Upper lobe of left lung (tissue), 6 donors: ENCODE data around the gene LPAR4. TPM values are rescaled to one million over a fixed set of nuclear protein-coding genes. Genes with fewer than 3 reads are reported as not detected.

Experiments
- ATAC-seq, 2 donors: fragments of 200-7000 bp; cut with Tn5 transposase; one replicate each; pipeline ENCODE4 v1.9.1; 2022; ENCODE audit warnings: mild to moderate bottlenecking in 2 of 2, moderate library complexity in 2 of 2; ENCODE audit not compliant: low FRiP score in 2 of 2
- DNase-seq, 2 donors: peaks; one replicate each; pipeline ENCODE4 v3.0.0-alpha.2; 2019 to 2020
- H3K27ac ChIP-seq, 4 donors: fragments of 200-600 bp; sonication (generic); one replicate each; pipeline ENCODE4 v1.5.1; 2016 to 2019
- H3K27me3 ChIP-seq, 4 donors: fragments of 200-600 bp; sonication (generic); one replicate each; pipeline ENCODE4 v1.5.1; 2017 to 2019
- H3K36me3 ChIP-seq, 4 donors: fragments of 200-600 bp; sonication (generic); one replicate each; pipeline ENCODE4 v1.5.1; 2016 to 2019
- H3K4me1 ChIP-seq, 4 donors: fragments of 200-600 bp; sonication (generic); one replicate each; pipeline ENCODE4 v1.5.1; 2018 to 2019
- H3K4me3 ChIP-seq, 4 donors: fragments of 200-600 bp; sonication (generic); one replicate each; pipeline ENCODE4 v1.5.1; 2017 to 2019; ENCODE audit warnings: mild to moderate bottlenecking in 2 of 4, moderate library complexity in 1 of 4
- H3K9me3 ChIP-seq, 4 donors: fragments of 200-600 bp; sonication (generic); one replicate each; pipeline ENCODE4 v1.5.1; 2018 to 2019
- EP300 ChIP-seq, 4 donors: sonication (generic); formaldehyde crosslinking; IDR thresholded peaks; one replicate each; pipeline ENCODE4 v1.5.1; 2017; ENCODE audit warnings: antibody characterized with exemption in 4 of 4, control low read depth in 2 of 4
- POLR2A ChIP-seq, 4 donors: fragments of 450-650 bp; IDR thresholded peaks; one replicate each; pipeline ENCODE4 v1.5.1; 2016 to 2017; ENCODE audit warnings: antibody characterized with exemption in 4 of 4, mild to moderate bottlenecking in 2 of 4
- POLR2AphosphoS5 ChIP-seq, 2 donors: sonication (generic); formaldehyde crosslinking; IDR thresholded peaks; one replicate each; pipeline ENCODE4 v1.5.1; 2017; ENCODE audit warnings: antibody characterized with exemption in 2 of 2
- WGBS, 2 donors: methylation state at CpG; one replicate each; pipeline ENCODE4 v1.1.5; 2017 to 2018; 5-methylcytosine and 5-hydroxymethylcytosine counted together
- total RNA-seq, 6 donors: library from RNA; depleted of rRNA in 4 of 6; stranded (reverse); fragments of >200 nt in 4 of 6; gene quantifications; one replicate each; pipeline versions ENCODE4 v1.1.0 to v1.2.1, GENCODE V29; 2016 to 2021
- TF ChIP-seq, protein P1 (sequence below), 6 experiments: fragments of 450-650 bp in 4 of 6; fragments of 200-600 bp in 2 of 6; sonication (generic) in 2 of 6; IDR thresholded peaks; one replicate each; pipeline ENCODE4 v1.5.1; 2016 to 2019; ENCODE audit warnings: antibody characterized with exemption in 6 of 6
- donor health status: DM: no; HTN: no; CAD: no; lungs with moderate emphysema.
- donor health status: DM: no; HTN: yes; CAD: no; lungs with severe emphysema.

Gene LPAR4
- total RNA-seq, 6 donors from 2014 or later: 0.10 to 0.14 TPM; not detected in 4

- WGBS, 2 donors: 38 to 90% methylated on average over 2 of the region's 2 CpGs
- no peaks in the 10 kb centered on the region for H3K36me3 ChIP-seq
- H3K27me3 ChIP-seq: no peaks in the 10 kb centered on the region
- ATAC-seq: no peak
- no peaks in the 10 kb centered on the region for H3K4me1 ChIP-seq
- TF ChIP-seq, protein P1, sequence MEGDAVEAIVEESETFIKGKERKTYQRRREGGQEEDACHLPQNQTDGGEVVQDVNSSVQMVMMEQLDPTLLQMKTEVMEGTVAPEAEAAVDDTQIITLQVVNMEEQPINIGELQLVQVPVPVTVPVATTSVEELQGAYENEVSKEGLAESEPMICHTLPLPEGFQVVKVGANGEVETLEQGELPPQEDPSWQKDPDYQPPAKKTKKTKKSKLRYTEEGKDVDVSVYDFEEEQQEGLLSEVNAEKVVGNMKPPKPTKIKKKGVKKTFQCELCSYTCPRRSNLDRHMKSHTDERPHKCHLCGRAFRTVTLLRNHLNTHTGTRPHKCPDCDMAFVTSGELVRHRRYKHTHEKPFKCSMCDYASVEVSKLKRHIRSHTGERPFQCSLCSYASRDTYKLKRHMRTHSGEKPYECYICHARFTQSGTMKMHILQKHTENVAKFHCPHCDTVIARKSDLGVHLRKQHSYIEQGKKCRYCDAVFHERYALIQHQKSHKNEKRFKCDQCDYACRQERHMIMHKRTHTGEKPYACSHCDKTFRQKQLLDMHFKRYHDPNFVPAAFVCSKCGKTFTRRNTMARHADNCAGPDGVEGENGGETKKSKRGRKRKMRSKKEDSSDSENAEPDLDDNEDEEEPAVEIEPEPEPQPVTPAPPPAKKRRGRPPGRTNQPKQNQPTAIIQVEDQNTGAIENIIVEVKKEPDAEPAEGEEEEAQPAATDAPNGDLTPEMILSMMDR (IDR thresholded peaks at IDR 0.05): no peak
- TF ChIP-seq EP300 (IDR thresholded peaks at IDR 0.05) (no peak), POLR2AphosphoS5 (IDR thresholded peaks at IDR 0.05) (no peak), POLR2A (IDR thresholded peaks at IDR 0.05) (no peak)
- no peak overlapping the region for H3K4me3 ChIP-seq
- no peak overlapping the region for H3K27ac ChIP-seq
- no peaks in the 10 kb centered on the region for H3K9me3 ChIP-seq
- DNase-seq: no peak
Measured at GRCh38 chrX:78748846-78749245, 1.3 kb downstream of the LPAR4 start.

GRCh38 chrX:78753571-78753970 is 6.1 kb downstream of the LPAR4 start:
- DNase-seq: no peak
- H3K27me3 ChIP-seq: no peaks in the 10 kb centered on the region
- 64 to 71% methylated on average over 1 to 3 of the region's 3 CpGs for WGBS, 2 donors
- TF ChIP-seq EP300 (IDR thresholded peaks at IDR 0.05): no peak
- TF ChIP-seq, protein P1 (IDR thresholded peaks at IDR 0.05): no peak
- ATAC-seq: no peak
- H3K4me1 ChIP-seq: no peaks in the 10 kb centered on the region
- H3K9me3 ChIP-seq: no peaks in the 10 kb centered on the region
- H3K36me3 ChIP-seq: no peaks in the 10 kb centered on the region
- no peak overlapping the region for H3K4me3 ChIP-seq
- H3K27ac ChIP-seq: no peak overlapping the region

DNA sequence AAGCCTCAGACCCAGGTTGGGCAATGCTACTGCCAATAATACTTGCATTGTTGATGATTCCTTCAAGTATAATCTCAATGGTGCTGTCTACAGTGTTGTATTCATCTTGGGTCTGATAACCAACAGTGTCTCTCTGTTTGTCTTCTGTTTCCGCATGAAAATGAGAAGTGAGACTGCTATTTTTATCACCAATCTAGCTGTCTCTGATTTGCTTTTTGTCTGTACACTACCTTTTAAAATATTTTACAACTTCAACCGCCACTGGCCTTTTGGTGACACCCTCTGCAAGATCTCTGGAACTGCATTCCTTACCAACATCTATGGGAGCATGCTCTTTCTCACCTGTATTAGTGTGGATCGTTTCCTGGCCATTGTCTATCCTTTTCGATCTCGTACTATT is 7.4 kb downstream of the LPAR4 start:
- Histone ChIP-seq H3K36me3 (no peaks in the 10 kb centered on the region), H3K27ac (no peak overlapping the region), H3K4me3 (no peak overlapping the region), H3K9me3 (no peaks in the 10 kb centered on the region), H3K27me3 (no peaks in the 10 kb centered on the region), H3K4me1 (no peaks in the 10 kb centered on the region)
- no peak for ATAC-seq
- 80 to 84% methylated on average over 5 of the region's 5 CpGs for WGBS, 2 donors
- DNase-seq: no peak
- TF ChIP-seq, protein P1 (IDR thresholded peaks at IDR 0.05): no peak
- no peak for TF ChIP-seq POLR2AphosphoS5 (IDR thresholded peaks at IDR 0.05)
- TF ChIP-seq POLR2A (IDR thresholded peaks at IDR 0.05): no peak
- no peak for TF ChIP-seq EP300 (IDR thresholded peaks at IDR 0.05)

DNA sequence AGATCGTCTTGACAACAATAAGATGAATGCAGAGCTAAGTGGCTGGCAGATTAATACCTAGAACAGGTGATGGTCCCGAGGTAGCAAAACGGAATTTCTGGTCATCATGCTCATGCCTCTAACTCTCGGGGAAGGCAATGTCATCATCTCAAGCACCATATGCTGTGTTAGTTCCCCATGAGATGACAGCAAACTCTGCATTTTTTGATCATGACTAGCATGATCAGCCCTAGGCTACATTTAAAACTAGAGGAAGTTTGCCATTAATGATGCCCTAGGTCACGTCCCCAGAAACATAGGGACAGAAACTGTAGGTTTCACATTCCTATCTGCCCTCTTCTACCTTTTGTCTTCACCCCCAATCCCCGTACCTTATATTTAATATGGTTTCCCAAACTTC is 11.6 kb downstream of the LPAR4 start:
- no peak overlapping the region for H3K27ac ChIP-seq
- no peaks in the 10 kb centered on the region for H3K36me3 ChIP-seq
- DNase-seq: no peak
- no peaks in the 10 kb centered on the region for H3K9me3 ChIP-seq
- no peak for ATAC-seq
- H3K4me1 ChIP-seq: no peaks in the 10 kb centered on the region
- no peak overlapping the region for H3K4me3 ChIP-seq
- TF ChIP-seq EP300 (IDR thresholded peaks at IDR 0.05) (no peak), POLR2A (IDR thresholded peaks at IDR 0.05) (no peak), POLR2AphosphoS5 (IDR thresholded peaks at IDR 0.05) (no peak)
- 79 to 100% methylated on average over 5 to 6 of the region's 6 CpGs for WGBS, 2 donors
- no peaks in the 10 kb centered on the region for H3K27me3 ChIP-seq

GRCh38 chrX:78769101-78769755 is 21.7 kb downstream of the LPAR4 start:
- H3K27me3 ChIP-seq: no peaks in the 10 kb centered on the region
- TF ChIP-seq POLR2A (IDR thresholded peaks at IDR 0.05) (no peak), POLR2AphosphoS5 (IDR thresholded peaks at IDR 0.05) (no peak), EP300 (IDR thresholded peaks at IDR 0.05) (no peak)
- TF ChIP-seq, protein P1 (IDR thresholded peaks at IDR 0.05): no peak

More at GRCh38 chrX:78769101-78769755, 21.7 kb downstream of the LPAR4 start:
- H3K4me1 ChIP-seq: no peaks in the 10 kb centered on the region
- no peaks in the 10 kb centered on the region for H3K36me3 ChIP-seq
- H3K27ac ChIP-seq: no peak overlapping the region
- ATAC-seq (no peak), DNase-seq (no peak)
- H3K9me3 ChIP-seq: no peaks in the 10 kb centered on the region
- WGBS, 2 donors: 43 to 74% methylated on average over 2 of the region's 2 CpGs
- no peak overlapping the region for H3K4me3 ChIP-seq
